ENCODE results near the gene FGF8. TPM values are rescaled to one million over a fixed set of nuclear protein-coding genes. Genes with fewer than 3 reads are reported as not detected.

The FGF8 gene
- total and polyA plus RNA-seq, 2 of the 8 experiments (the other 6 are each of a cell fraction or from before 2014, with no cell fraction given) = 1.1 to 3.9 TPM

- Histone ChIP-seq H4K91ac (replicated peaks; ENCODE audit: insufficient read length, low read length) (no peak overlapping the region), H3K9me3 (ENCODE audit: insufficient read depth in 2 of 2, low read depth in 1 of 2, low read length in 1 of 2) (no peaks in the 10 kb centered on the region), H3K9ac (replicated peaks in 1 of 4; ENCODE audit: extremely low read depth in 1 of 4, low read depth in 3 of 4, low read length in 3 of 4) (no peak overlapping the region), H2BK120ac (replicated peaks; ENCODE audit: low read depth, low read length) (no peak overlapping the region), H2BK15ac (ENCODE audit: low read length) (0 out of 2 replicates have a peak overlapping the region, but pooled peaks have one; percentile 40), H4K20me1 (replicated peaks in 1 of 2; ENCODE audit: control insufficient read depth in 1 of 2, insufficient read depth in 2 of 2, low read length in 2 of 2) (no peaks in the 10 kb centered on the region), H3K56ac (replicated peaks; ENCODE audit: insufficient read length, low read depth, low read length) (no peak overlapping the region), H4K8ac (ENCODE audit: extremely low read depth, insufficient read depth, low read length) (no peak overlapping the region; the same call in 1 of the 2 replicates), H3K14ac (ENCODE audit: insufficient read length) (no peak overlapping the region), H3K79me2 (ENCODE audit: control insufficient read depth in 1 of 2, insufficient read depth in 2 of 2, low read length in 2 of 2) (no peaks in the 10 kb centered on the region), H3K36me3 (ENCODE audit: control insufficient read depth in 2 of 4, insufficient read depth in 4 of 4, low read length in 3 of 4) (no peaks in the 10 kb centered on the region), H3K4me1 (replicated peaks in 1 of 4; ENCODE audit: control insufficient read depth in 3 of 4, insufficient read depth in 4 of 4, low read length in 3 of 4) (peaks cover 0 to 9% (median 7%) of the 10 kb centered on the region in 4 experiments; a peak in 6 of 7 replicates), H3K4me2 (ENCODE audit: insufficient read depth in 1 of 2, low read depth in 2 of 2, low read length in 2 of 2) (0 out of 4 replicates have a peak overlapping the region, but pooled peaks of 1 of the 2 experiments have one; percentile 27), H3K4ac (replicated peaks; ENCODE audit: insufficient read length, low read depth, low read length) (no peak overlapping the region), H4K5ac (ENCODE audit: insufficient read length, low read depth, low read length) (no peak overlapping the region), H2AFZ (ENCODE audit: low read length) (no peak overlapping the region), H3K4me3 (ENCODE audit: extremely low read depth in 1 of 4, insufficient read depth in 2 of 4, low read depth in 3 of 4, low read length in 4 of 4) (no peak overlapping the region), H3K23ac (ENCODE audit: insufficient read length) (no peak overlapping the region), H2AK5ac (ENCODE audit: low read depth, low read length) (no peak overlapping the region), H3K79me1 (ENCODE audit: low read depth, low read length) (no peaks in the 10 kb centered on the region), H3K27me3 (replicated peaks in 1 of 4; ENCODE audit: control insufficient read depth in 3 of 4, extremely low read depth in 1 of 4, insufficient read depth in 3 of 4, low read length in 3 of 4) (peaks cover 0 to 5% (median 4%) of the 10 kb centered on the region in 4 experiments; a peak in 3 of 7 replicates), H3K23me2 (ENCODE audit: low read depth, low read length) (no peaks in the 10 kb centered on the region), H2BK20ac (ENCODE audit: low read length) (peak overlapping the region; percentile 25; the same call in 1 of the 2 replicates), H3K27ac (ENCODE audit: low read depth, low read length) (no peak overlapping the region), H2BK5ac (ENCODE audit: low read depth, low read length) (no peak overlapping the region), H2BK12ac (ENCODE audit: low read depth, low read length) (peak overlapping the region; percentile 12; the same call in 1 of the 2 replicates), H3K18ac (ENCODE audit: extremely low read depth, low read length) (no peak overlapping the region)
- no peak for DNase-seq (ENCODE audit: low read depth in 1 of 2, low spot score in 2 of 2)
- ChIA-PET POLR2A (ENCODE audit: partially characterized antibody) (interaction anchor here (1.3 to 4.1 kb wide), 5 partner anchors 10 to 65 kb away, joined by 3 to 19 read pairs (median 6); partner anchors contain the start of gene NPM3), CTCF (ENCODE audit: partially characterized antibody) (interaction anchor here (0.6 to 8.8 kb wide), 10 partner anchors 9 to 156 kb away, joined by 3 to 89 read pairs (median 5); no protein-coding TSS in a partner anchor)
- FAIRE-seq = no peak
- 93% methylated on average over 2 of the region's 2 CpGs; no CpG with 5 or more reads in 1 of the 2 experiments for WGBS, 2 experiments (ENCODE audit: extremely low coverage in 1 of 2, insufficient coverage in 1 of 2, insufficient read length in 1 of 2, insufficient replicate concordance in 2 of 2, low coverage in 1 of 2, low lambda C conversion rate in 2 of 2, missing lambda C conversion rate in 1 of 2)
- TF ChIP-seq NRF1 (IDR thresholded peaks at IDR 0.05; ENCODE audit: low read depth, low read length) (no peak), EZH2 (IDR thresholded peaks at IDR 0.05; ENCODE audit: low read depth, low read length, severe bottlenecking) (no peak), SP2 (IDR thresholded peaks at IDR 0.05; ENCODE audit: low read length) (no peak), HDAC6 (IDR thresholded peaks at IDR 0.05; ENCODE audit: low read depth, low read length) (no peak)
- TF ChIP-seq, protein P1, sequence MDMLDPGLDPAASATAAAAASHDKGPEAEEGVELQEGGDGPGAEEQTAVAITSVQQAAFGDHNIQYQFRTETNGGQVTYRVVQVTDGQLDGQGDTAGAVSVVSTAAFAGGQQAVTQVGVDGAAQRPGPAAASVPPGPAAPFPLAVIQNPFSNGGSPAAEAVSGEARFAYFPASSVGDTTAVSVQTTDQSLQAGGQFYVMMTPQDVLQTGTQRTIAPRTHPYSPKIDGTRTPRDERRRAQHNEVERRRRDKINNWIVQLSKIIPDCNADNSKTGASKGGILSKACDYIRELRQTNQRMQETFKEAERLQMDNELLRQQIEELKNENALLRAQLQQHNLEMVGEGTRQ (IDR thresholded peaks at IDR 0.05; ENCODE audit: low read length) = no peak
Observed at GRCh38 chr10:101758858-101759257, 17.1 kb downstream of the FGF8 start.

Measured in H1 (cell line).